Subcutaneous adipose tissue (tissue), 4 donors: ENCODE results near the gene CDKN2B. TPM values are rescaled to one million over a fixed set of nuclear protein-coding genes. Genes with fewer than 3 reads are reported as not detected.

Source experiments
- total RNA-seq, 4 donors: library from RNA; depleted of rRNA; stranded (reverse); fragments of >200 nt; gene quantifications; one replicate each; pipeline ENCODE4 v1.1.0, GENCODE V29; 2016
- TF ChIP-seq, protein P1 (sequence below): fragments of 450-650 bp; IDR thresholded peaks from one replicate; pipeline ENCODE4 v1.5.1; 2016; ENCODE audit warnings: low read depth, mild to moderate bottlenecking, control low read depth, antibody characterized with exemption, moderate library complexity

CDKN2B gene
- total RNA-seq, 4 donors from 2014 or later = 29.8 to 95.4 (median 65.4) TPM

- TF ChIP-seq, protein P1, sequence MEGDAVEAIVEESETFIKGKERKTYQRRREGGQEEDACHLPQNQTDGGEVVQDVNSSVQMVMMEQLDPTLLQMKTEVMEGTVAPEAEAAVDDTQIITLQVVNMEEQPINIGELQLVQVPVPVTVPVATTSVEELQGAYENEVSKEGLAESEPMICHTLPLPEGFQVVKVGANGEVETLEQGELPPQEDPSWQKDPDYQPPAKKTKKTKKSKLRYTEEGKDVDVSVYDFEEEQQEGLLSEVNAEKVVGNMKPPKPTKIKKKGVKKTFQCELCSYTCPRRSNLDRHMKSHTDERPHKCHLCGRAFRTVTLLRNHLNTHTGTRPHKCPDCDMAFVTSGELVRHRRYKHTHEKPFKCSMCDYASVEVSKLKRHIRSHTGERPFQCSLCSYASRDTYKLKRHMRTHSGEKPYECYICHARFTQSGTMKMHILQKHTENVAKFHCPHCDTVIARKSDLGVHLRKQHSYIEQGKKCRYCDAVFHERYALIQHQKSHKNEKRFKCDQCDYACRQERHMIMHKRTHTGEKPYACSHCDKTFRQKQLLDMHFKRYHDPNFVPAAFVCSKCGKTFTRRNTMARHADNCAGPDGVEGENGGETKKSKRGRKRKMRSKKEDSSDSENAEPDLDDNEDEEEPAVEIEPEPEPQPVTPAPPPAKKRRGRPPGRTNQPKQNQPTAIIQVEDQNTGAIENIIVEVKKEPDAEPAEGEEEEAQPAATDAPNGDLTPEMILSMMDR = no peak
Measured at GRCh38 chr9:21970800-21971640, 38.1 kb downstream of the CDKN2B start.

DNA sequence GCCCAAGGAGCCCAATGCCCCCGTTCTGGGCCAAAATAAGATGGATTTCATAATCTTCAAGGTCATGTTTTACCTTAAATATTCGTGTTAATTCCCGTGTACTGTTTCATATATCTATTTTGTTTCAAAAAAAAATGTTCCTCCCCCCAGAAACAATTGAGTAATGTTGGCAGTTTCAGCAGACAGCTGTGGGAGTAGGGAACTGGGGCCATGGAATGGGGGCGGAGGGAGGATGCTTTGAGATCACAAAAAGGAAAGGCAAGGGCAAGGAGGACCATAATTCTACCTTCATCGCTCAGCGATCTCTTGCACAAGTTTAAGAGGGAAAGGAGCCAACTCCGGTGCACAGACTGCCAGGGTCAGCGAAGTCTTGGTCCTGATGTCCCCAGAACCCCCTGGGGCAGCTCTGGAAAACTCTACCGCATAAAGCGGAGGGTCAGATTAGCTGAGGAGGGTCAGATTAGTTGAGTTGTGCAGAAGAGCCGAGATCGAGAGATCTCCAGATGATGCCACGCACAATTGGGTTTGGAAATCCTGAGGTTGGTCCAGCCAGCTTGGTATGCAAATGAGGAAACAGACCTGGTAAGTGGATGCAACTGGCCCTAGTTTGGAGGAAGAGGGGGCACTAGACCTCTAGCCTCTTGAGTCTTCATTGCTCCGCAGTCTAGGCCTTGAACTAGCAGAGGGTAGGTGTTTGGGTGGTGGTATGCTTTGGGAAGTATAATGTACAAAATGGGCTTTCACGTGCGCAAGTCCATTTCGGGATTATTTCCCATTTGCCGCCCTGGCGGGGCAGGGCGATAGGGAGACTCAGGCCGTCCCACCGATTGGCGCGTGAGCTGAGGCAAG, 38.9 kb downstream of the CDKN2B start:
- TF ChIP-seq, protein P1 = no peak

DNA sequence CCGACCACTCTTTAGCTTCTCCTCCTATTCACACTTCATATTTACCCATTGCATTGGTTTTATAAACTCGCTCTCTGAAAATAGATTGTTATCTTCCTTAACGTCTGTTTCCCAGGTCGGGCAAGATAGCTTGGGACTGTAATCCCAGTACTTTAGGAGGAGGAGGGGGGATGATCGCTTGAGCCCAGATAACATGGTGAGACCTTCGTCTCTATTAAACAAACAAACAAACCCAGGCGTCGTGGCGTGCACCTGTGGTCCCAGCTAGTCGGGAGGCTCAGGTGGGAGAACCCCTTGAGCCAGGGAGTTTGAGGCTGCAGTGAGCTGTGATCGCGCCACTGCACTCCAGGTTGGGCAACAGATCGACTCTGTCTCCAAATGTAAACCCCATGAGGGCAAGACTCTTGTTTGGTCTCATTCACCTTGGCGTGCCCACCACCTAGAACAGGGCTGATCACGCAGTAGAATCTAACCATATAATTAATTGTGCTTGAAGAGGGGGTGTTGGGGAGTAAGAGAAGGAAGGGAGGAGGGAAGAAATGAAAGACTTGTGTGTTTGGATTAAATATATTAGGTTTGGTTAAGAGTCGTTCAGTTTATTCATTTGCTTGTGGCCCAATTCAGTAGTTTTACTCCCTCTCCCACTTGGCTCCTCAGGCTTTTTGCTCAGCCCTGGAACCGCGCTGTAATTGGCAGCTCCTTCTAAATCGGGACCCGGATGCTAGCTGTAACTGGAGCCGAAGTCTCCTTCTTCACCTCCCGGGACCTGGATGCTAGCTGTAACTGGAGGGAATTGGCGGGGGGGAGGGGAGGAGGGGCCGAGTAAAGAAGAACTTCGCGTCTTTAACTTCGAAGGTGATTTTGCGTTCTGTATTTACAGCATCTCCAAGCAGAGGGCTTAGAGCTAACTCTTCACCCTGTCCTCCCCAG, 39.8 kb downstream of the CDKN2B start:
- TF ChIP-seq, protein P1 = no peak

- TF ChIP-seq, protein P1 = no peak
Measured at GRCh38 chr9:21968331-21969010, 40.6 kb downstream of the CDKN2B start.

DNA sequence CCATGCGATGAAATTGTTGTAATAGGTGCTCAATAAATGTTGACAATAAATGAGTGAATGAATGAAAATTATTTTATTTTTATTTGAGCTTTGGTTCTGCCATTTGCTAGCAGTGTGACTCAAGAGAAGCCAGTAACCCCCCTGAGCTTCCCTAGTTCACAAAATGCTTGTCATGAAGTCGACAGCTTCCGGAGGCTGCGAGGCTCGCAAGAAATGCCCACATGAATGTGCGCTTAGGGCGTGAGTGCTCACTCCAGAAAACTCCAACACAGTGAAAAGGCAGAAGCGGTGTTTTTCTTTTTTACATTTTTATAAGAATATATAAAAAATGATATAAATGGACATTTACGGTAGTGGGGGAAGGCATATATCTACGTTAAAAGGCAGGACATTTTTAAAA, 41.4 kb downstream of the CDKN2B start:
- TF ChIP-seq, protein P1 = no peak

DNA sequence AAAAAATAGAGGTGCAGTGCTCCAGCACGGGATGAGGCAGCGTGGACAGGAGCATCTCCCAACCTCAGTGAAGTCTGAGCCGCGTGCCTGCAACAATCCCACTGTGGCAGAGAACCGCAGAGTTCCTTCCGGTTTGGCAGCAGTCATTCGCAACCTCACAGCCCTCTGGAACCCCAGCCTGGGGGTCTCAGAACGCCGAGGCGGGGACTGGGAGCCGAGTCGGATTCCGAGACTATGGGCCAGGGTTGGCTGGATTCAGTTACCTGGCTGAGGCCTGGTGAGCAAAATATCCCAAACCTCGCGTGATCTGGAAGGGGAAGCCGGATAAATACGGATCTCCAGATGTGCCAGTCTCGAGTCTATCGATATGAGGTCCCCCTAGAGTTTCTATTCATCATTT, 41.9 kb downstream of the CDKN2B start:
- TF ChIP-seq, protein P1 = no peak
